KOPT-K1 (cell line): ENCODE measurements around the gene NCBP2L.
"Not testable (repeated sequence)": the region's sequence is repeated elsewhere in the genome, so short reads cannot be mapped to it uniquely, and the experiment has no call there.

Experiments used
- H3K27ac ChIP-seq: fragments of 200-600 bp; sonication (generic); 2 replicates; pipeline ENCODE4 v1.5.1; 2016; ENCODE audit warnings: antibody characterized with exemption, mild to moderate bottlenecking, low read depth, low read length; ENCODE audit not compliant: poor library complexity, severe bottlenecking
- H3K36me3 ChIP-seq: fragments of 200-600 bp; sonication (generic); 2 replicates; pipeline ENCODE4 v1.5.1; 2017; ENCODE audit warnings: antibody characterized with exemption, mild to moderate bottlenecking, low read length, moderate library complexity; ENCODE audit not compliant: insufficient read depth
- H3K9me3 ChIP-seq: fragments of 200-600 bp; sonication (generic); 2 replicates; pipeline ENCODE4 v1.5.1; 2017; ENCODE audit warnings: antibody characterized with exemption, low read length, mild to moderate bottlenecking; ENCODE audit not compliant: insufficient read depth, poor library complexity, severe bottlenecking

NCBP2L gene

DNA sequence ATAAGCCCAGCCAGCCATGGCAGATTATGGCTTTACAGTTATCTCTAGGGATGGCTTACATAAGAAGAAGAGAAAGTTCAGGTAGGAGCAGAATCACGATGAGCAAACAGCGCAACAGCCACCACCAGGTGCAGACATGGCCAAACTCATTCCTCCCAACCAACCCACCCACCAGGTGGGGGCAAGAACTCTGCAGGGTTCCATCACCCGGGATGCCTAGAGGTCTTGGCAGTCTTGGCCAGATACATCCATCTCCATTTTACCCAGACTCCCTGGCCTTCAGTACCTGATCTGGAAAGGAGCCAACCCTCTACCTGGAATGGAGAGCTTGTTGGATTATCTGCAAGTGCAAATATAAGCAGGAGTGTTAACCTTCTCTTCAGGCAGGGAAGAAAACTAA lies 9.5 kb upstream of the NCBP2L start:
- H3K9me3 ChIP-seq, result no peaks in the 10 kb centered on the region
- H3K27ac ChIP-seq, result no peak overlapping the region
- H3K36me3 ChIP-seq, result no peaks in the 10 kb centered on the region

DNA sequence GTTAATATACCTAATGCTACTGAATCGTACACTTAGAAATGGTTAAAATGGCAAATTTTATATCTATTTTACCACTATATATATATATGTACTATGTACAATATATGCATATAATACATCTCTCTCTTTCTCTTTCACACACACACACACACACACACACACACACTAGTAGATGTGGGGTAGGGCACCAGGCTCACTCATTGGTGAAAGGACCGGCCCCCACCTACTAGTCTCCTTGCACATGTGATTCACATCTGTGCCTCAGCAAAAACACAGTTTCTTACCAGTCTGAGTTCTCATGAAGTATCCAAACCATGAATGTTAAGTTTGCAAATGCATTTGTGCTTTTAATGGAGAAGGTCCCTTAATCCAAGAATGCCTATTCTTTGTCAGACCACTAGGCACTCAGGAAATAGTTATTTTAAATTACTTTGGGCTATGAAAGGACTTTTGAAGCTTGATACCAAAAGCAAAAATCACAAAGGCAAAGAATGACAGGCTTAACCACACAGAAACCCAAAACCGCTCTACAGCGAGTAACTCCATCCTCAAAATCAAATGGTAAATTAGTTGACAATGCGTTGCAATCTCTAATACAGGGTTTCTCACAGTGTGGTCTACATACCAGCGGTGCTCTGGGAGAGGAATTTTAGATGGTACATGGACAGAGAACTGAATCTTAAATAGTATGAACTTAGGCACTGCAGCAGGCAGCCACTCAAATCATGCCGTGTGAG lies 7.8 kb upstream of the NCBP2L start:
- Histone ChIP-seq H3K36me3 (no peaks in the 10 kb centered on the region), H3K9me3 (no peaks in the 10 kb centered on the region), H3K27ac (no peak overlapping the region)

- Histone ChIP-seq H3K36me3 (no peaks in the 10 kb centered on the region), H3K27ac (no peak overlapping the region), H3K9me3 (no peaks in the 10 kb centered on the region)
Measured at GRCh38 chrX:107773206-107773605, 4.3 kb upstream of the NCBP2L start.

GRCh38 chrX:107773906-107774435 lies 3.6 kb upstream of the NCBP2L start:
- Histone ChIP-seq H3K9me3 (no peaks in the 10 kb centered on the region), H3K27ac (no peak overlapping the region), H3K36me3 (no peaks in the 10 kb centered on the region)

DNA sequence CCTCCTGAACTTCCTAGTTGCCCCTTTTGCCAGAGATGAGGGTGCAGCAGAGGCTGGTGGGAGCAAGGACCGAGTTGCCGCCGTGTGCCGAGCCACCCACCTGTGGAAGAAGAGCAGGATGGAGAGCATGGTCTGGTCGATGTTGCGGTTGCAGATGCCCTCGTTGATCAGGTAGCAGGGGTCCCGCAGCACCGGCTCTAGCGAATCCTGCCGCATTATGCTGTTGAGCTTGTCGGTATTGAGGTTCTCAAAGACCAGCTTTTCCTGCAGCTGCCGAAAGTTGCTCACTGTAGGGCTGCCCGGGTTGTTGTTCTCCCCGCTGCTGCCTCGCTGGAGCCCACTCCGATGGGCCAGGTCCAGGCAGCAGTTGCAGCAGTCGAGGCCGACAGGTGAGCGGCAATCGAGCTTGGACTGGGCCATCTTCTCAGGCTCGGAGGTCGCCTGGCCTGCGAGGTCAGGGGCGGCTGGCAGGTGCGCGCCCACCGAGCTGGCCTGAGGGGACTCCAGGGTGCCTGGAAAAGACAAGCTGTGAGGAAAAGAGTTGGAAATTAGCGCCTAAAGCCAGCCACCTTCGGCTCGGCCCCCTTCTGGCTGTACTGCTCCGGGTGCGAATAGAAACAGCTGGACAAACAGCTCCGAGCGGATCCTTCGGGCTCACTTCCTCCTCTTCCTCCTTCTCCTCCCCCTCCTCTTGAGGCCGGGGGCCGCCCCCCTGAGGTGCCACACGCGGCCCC lies 2.4 kb upstream of the NCBP2L start:
- no peaks in the 10 kb centered on the region for H3K36me3 ChIP-seq
- H3K27ac ChIP-seq, result no peak overlapping the region
- H3K9me3 ChIP-seq, result no peaks in the 10 kb centered on the region

- no peak within 1 kb of the TSS for H3K27ac ChIP-seq
- no peaks in the 10 kb centered on the region for H3K9me3 ChIP-seq
- no peaks in the 10 kb centered on the region for H3K36me3 ChIP-seq
Measured at GRCh38 chrX:107775734-107776511, 1.6 kb upstream of the NCBP2L start, which contains the start of gene TSC22D3. TSC22D3 (minus strand) TSS chrX:107775787; CDS start chrX:107775419, 368 bp downstream.

DNA sequence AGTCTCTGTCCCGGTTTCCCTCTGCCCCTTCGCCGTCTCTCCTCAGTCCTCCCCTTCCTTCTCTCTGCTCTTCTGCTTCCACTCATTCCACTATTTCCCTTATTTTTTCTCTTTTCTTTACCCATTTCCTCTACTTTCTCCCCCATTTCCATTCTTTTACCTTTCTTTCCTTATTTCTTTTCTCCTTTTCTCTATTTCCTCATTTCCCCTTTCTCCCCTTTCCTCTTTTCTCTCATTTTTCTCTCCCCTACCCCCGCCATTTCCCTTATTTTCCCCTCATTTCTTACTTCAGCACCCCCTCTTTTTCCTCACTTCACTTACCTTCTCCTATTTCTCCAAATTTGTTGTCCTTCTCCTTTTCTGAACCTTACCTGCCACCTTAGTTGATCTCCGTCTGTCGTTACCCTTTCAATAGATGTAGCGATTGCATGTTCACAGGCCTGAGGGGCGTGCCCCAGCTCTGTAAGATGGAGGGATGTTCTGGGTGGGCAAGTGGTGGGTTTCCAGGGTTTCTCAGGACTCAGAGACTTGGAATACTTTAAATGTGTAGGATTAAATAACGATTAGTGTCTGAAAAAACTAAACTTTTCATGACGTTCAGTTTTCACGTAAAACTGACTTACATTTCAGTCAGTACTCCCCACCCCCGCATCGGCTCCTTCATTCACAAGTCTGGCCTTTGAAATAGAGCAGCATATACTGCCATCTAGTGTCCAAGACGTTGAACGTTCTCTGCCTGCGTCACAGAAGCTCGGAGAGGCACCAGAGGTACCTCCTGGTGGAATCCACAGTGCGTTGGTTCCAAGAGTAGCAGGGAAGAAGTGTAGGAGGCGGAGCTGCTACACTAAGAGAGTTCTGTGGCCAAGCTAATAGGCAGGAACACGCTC lies 641 bp upstream of the NCBP2L start:
- no peaks in the 10 kb centered on the region for H3K36me3 ChIP-seq
- H3K9me3 ChIP-seq, result no peaks in the 10 kb centered on the region
- no peak overlapping the region for H3K27ac ChIP-seq

GRCh38 chrX:107780525-107780924 lies 3.0 kb downstream of the NCBP2L start:
- Histone ChIP-seq H3K9me3 (no peaks in the 10 kb centered on the region), H3K27ac (no peak overlapping the region), H3K36me3 (no peaks in the 10 kb centered on the region)

GRCh38 chrX:107787827-107788226 lies 10.3 kb downstream of the NCBP2L start:
- Histone ChIP-seq H3K36me3 (no peaks in the 10 kb centered on the region), H3K9me3 (no peaks in the 10 kb centered on the region)

GRCh38 chrX:107804427-107804826 lies 26.9 kb downstream of the NCBP2L start:
- Histone ChIP-seq H3K27ac (no peak overlapping the region), H3K36me3 (no peaks in the 10 kb centered on the region), H3K9me3 (no peaks in the 10 kb centered on the region)

More at GRCh38 chrX:107787827-107788226, 10.3 kb downstream of the NCBP2L start:
- H3K27ac ChIP-seq, result no peak overlapping the region

- Histone ChIP-seq H3K9me3 (no peaks in the 10 kb centered on the region), H3K27ac (no peak overlapping the region), H3K36me3 (no peaks in the 10 kb centered on the region)
Measured at GRCh38 chrX:107805179-107805578, 27.6 kb downstream of the NCBP2L start.

GRCh38 chrX:107810053-107810452 lies 32.5 kb downstream of the NCBP2L start:
- not testable (repeated sequence) for H3K27ac ChIP-seq, H3K9me3 ChIP-seq, H3K36me3 ChIP-seq

GRCh38 chrX:107818900-107819521 lies 41.5 kb downstream of the NCBP2L start:
- Histone ChIP-seq H3K36me3 (no peaks in the 10 kb centered on the region), H3K27ac (no peak overlapping the region), H3K9me3 (peaks cover 15% of the 10 kb centered on the region)

DNA sequence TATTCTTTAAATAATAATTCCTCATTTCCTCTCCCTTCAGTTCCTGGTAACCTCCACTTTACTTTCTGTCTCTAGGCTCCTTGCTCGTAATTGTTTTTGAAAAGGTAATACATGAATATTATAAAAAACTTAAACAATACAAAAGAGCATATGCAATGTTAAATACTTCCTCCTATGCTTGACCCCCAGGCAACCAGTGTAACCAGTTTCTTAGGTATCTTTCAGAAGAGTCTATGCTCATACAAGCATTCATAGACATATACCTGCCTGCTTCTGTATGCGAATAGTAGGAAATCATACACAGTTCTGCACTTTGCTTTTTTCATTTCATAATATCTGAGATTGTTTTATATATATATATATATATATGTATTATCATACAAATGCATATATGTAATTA lies 45.5 kb downstream of the NCBP2L start:
- H3K9me3 ChIP-seq, result peaks cover 14% of the 10 kb centered on the region
- no peak overlapping the region for H3K27ac ChIP-seq
- no peaks in the 10 kb centered on the region for H3K36me3 ChIP-seq
